HG03571 (cell line): Measurements from ENCODE around the gene ORM1.
"Not testable (repeated sequence)": the region's sequence is repeated elsewhere in the genome, so short reads cannot be mapped to it uniquely, and the experiment has no call there.

ENCODE experiments used
- ATAC-seq: cut with Tn5 transposase; IDR thresholded peaks from one replicate; pipeline ENCODE4 v1.9.1; 2021; ENCODE audit not compliant: unreplicated experiment

Gene ORM1

DNA sequence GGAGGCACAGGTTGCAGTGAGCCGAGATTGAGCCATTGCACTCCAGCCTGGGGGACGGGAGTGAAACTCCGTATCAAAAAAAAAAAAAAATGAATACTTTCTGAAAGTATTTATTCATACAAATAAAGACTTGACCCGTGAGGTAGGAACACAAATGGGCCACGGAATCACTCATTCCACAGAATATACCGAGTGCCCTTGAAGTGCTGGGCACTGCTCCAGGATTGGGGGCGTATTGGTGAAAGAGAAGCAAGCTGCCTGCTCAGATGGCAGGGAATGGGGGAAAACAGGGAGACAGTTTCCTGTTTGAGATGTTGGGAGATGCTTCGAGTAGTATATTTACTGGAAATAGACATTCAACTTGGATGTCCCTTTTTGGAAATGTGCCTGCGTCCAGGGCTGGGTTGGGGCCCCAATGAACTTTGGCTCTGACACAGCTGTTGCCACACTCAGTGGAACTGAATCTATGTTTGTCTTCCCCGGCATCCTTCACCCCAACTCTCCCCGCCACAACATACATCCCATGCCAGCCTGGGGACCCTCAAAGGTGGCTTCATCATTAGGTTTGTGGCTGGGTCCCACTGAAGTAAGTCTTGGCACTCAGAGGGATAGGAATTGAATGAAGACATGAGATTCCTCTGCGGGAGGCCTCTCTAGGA lies 609 bp upstream of the ORM1 start:
- ATAC-seq = not testable (repeated sequence)

DNA sequence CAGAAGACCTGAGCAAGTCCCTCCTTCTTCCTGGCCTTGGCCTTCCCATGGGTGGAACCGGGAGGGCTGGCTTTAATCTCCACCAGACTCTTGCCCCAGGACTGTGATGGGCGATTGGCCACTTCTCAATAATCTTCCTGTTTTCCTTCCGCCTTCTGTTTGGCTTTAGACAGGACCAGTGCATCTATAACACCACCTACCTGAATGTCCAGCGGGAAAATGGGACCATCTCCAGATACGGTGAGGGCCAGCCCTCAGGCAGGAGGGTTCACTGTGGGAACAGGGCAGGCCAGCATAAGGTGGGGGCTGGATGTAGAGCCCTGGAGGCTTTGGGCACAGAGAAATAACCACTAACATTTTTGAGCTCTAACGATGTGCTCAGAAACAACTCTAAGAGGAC lies 951 bp downstream of the ORM1 start:
- not testable (repeated sequence) for ATAC-seq

DNA sequence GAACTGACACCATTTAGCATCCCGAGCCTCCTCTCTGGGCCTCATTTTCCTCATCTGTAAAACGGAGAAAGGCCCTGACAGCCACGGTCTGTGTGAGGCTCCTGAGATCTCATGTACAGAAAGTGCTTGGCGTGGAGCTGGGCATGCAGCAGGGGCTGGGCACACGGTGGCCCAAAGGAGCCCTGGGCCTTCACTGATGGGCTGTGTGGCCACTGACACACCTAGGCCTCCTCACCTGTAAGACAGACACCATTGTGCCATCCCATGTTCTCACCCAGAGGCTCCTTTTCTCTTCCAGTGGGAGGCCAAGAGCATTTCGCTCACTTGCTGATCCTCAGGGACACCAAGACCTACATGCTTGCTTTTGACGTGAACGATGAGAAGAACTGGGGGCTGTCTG lies 1.6 kb downstream of the ORM1 start:
- ATAC-seq = no peak

DNA sequence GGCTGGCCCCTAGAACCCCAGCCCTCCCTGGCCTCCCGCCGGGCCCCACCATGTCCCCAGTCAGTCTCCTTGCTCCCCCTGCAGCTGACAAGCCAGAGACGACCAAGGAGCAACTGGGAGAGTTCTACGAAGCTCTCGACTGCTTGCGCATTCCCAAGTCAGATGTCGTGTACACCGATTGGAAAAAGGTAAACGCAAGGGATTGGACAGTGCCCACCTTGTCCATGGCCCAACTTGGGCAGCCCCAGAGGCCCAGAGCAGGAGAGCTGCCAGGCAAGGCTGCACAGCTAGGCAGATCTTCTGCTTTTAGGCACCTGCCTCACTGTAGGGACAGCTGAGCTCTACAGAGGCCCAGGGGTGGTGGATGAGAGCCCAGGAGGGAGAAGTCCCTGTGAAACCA lies 2.1 kb downstream of the ORM1 start:
- not testable (repeated sequence) for ATAC-seq

DNA sequence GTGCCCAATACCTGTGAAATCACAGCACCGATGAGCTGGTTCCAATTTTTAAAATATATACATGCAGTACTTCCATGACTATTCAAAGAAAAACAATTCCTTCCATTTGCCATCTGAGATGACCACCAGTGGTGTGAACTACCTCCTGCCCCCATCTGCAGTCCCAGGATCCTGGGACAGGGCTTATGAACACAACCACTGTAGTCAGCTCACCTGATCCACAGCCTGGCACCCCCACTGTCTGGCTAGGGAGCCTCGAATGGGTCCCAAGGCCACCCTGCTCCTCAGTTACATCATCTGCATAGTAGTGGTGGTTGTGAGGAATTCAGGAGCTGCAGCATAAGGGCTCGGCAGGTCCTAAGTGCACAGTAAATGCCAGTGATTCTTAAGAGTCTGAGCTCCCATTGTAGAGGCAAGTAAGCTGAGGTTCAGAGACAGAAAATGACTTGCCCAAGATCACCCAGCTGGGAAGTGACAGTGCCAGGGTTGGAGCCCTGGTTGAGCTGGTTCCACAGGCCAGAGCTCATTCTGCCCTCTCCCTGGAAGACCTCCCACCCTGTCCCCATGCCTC lies 2.9 kb downstream of the ORM1 start:
- ATAC-seq = not testable (repeated sequence)

DNA sequence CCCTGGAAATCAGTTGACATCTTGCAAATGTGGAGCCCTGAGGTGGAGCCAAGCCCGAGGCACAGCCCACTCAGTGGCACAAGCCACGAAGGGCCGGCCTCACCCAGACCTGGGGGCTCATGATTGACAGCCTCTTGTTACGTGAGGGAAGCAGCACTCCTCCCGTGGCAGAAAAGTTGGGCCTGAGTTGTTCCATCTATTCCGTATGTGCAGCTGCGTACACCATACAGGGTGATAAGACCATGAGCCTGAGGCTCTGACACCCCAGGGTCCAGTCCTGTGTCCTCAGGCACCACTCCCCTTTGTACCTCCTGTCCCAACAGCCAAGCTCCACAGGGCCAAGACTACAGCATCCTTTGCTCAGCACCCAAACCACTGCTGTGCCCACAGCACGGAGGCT lies 4.9 kb downstream of the ORM1 start:
- ATAC-seq = no peak

DNA sequence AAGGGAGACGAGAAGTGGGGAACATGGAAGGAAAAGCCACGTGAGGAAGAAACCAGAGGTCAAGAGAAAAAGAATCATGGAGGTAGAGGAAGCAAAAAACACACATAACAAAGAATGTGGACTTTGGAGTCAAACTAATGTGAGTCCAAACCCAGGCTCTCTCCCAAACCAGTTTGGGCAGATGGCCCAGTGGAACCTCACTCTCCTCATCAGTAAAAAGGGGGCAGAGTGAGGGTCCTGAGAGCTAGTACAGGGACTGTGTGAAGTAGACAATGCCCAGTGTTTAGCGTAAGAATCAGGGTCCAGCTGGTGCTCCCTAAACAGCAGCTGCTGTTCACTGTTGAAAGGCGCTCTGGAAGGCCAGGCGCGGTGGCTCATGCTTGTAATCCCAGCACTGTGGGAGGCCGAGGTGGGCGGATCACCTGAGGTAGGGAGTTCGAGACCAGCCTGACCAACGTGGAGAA lies 5.5 kb downstream of the ORM1 start:
- ATAC-seq = not testable (repeated sequence)

DNA sequence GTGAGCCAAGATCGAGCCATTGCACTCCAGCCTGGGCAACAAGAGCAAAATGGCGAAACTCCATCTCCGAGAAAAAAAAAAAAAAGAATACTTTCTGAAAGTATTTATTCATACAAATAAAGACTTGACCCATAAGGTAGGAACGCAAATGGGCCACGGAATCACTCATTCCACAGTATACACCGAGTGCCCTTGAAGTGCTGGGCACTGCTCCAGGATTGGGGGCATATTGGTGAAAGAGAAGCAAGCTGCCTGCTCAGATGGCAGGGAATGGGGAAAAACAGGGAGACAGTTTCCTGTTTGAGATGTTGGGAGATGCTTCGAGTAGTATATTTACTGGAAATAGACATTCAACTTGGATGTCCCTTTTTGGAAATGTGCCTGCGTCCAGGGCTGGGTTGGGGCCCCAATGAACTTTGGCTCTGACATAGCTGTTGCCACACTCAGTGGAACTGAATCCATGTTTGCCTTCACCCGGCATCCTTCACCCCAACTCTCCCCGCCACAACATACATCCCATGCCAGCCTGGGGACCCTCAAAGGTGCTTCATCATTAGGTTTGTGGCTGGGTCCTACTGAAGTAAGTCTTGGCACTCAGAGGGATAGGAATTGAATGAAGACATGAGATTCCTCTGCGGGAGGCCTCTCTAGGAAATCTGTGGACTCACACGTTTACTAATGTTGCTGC lies 6.2 kb downstream of the ORM1 start:
- ATAC-seq = not testable (repeated sequence)

DNA sequence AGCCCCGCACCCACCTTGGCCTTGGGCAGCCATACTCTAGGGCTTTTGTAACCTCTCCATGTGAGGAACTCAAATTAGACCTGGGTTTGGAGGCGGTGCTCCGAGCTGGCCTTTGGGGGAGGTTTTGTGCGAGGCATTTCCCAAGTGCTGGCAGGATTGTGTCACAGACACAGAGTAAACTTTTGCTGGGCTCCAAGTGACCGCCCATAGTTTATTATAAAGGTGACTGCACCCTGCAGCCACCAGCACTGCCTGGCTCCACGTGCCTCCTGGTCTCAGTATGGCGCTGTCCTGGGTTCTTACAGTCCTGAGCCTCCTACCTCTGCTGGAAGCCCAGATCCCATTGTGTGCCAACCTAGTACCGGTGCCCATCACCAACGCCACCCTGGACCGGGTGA lies 6.7 kb downstream of the ORM1 start, which contains the start of gene ORM2:
TSS of gene ORM2 (plus strand) at position 245 of the 398 bp plus-strand sequence. CDS start at position 281, 36 bp downstream.
- ATAC-seq = not testable (repeated sequence)

DNA sequence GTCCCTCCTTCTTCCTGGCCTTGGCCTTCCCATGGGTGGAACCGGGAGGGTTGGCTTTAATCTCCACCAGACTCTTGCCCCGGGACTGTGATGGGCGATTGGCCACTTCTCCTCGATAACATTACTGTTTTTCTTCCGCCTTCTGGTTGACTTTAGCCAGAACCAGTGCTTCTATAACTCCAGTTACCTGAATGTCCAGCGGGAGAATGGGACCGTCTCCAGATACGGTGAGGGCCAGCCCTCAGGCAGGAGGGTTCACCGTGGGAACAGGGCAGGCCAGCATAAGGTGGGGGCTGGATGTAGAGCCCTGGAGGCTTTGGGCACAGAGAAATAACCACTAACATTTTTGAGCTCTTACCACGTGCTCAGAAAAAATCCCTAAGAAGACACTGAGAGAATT lies 7.7 kb downstream of the ORM1 start:
- ATAC-seq = no peak

DNA sequence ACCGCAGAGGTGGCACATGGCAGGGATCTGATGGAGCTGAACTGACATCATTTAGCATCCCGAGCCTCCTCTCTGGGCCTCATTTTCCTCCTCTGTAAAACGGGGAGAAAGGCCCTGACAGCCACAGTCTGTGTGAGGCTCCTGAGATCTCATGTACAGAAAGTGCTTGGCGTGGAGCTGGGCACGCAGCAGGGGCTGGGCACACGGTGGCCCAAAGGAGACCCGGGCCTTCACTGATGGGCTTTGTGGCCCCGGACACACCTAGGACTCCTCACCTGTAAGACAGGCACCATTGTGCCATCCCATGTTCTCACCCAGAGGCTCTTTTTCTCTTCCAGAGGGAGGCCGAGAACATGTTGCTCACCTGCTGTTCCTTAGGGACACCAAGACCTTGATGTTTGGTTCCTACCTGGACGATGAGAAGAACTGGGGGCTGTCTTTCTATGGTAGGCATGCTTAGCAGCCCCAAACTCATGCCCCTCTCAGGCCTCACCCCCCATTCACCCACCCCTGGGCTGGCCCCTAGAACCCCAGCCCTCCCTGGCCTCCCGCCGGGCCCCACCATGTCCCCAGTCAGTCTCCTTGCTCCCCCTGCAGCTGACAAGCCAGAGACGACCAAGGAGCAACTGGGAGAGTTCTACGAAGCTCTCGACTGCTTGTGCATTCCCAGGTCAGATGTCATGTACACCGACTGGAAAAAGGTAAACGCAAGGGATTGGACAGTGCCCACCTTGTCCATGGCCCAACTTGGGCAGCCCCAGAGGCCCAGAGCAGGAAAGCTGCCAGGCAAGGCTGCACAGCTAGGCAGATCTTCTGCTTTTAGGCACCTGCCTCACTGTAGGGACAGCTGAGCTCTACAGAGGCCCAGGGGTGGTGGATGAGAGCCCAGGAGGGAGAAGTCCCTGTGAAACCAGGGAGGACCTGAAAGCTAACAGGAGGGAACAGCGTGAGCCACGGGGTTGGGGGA lies 8.6 kb downstream of the ORM1 start:
- not testable (repeated sequence) for ATAC-seq

DNA sequence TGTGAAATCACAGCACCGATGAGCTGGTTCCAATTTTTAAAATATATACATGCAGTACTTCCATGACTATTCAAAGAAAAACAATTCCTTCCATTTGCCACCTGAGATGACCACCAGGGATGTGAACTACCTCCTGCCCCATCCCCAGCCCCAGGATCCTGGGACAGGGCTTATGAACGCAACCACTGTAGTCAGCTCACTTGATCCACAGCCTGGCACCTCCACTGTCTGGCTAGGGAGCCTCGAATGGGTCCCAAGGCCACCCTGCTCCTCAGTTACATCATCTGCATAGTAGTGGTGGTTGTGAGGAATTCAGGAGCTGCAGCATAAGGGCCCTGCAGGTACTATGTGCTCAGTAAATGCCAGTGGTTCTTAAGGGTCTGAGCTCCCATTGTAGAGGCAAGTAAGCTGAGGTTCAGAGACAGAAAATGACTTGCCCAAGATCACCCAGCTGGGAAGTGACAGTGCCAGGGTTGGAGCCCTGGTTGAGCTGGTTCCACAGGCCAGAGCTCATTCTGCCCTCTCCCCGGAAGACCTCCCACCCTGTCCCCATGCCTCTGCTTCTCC lies 9.7 kb downstream of the ORM1 start:
- ATAC-seq = not testable (repeated sequence)

DNA sequence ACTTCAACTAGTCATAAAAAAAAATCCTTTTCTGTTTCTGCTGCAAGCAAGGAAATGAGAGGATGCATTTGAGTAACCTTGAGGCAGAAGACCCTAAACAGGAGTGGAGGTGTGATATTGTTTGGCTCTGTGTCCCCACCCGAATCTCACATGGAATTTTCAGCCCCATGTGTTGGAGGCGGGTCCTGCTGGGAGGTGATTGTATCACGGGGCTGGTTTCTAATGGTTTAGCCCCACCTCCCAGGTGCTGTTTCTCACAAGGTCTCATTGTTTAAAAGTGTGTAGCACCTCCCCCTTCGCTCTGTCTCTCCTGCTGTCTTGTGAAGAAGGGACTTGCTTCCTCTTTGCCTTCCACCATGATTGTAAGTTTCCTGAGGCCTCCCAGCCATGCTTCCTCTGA lies 10.8 kb downstream of the ORM1 start:
- ATAC-seq = not testable (repeated sequence)

DNA sequence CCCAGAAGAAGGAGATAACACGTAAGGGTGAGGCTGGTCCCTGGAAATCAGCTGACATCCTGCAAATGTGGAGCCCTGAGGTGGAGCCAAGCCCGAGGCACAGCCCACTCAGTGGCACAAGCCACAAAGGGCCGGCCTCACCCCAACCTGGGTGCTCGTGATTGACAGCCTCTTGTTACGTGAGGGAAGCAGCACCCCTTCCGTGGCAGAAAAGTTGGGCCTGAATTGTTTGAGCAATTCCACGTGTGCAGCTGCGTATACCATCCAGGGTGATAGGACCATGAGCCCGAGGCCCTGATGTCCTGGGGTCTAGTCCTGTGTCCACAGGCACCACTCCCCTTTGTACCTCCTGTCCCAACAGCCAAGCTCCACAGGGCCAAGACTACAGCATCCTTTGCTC lies 11.6 kb downstream of the ORM1 start:
- ATAC-seq = no peak

DNA sequence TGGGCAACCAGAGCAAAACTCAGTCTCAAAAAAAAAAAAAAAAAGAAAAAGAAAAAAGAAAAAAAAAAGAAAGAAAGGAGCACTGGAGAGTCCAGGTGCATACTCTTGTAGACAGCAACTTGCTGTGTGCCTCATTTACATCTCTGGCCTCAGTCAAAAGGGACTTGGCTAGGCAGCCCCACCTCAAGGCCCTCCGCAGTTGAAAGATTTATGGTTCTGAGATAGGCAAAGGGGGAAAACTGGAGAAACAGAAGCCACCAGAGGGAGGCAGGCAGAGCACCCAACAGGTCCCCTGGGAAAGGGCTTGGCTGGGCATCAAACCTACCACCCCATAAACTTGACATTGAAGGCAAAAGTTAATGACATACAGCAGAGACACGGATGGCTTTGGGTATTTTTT lies 12.8 kb downstream of the ORM1 start:
- ATAC-seq = no peak

DNA sequence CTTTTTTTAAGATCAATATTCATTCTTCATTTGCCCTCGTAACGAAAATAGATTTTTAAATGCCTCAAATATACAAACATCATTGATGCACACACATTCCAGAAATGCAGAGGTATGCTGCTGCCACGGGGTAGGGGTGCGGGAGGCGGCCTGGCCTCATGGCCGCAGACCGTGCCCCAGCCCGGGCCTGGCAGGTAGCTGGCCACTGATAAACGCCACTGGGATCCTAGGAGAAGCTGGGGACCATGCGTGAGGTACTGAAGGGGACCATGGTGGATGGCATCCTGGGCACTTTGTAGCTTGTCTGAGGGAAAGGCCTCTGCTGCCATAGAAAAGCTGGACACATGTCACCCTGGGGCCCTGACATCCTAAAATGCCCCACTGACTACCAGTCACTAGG lies 13.3 kb downstream of the ORM1 start:
- no peak for ATAC-seq

DNA sequence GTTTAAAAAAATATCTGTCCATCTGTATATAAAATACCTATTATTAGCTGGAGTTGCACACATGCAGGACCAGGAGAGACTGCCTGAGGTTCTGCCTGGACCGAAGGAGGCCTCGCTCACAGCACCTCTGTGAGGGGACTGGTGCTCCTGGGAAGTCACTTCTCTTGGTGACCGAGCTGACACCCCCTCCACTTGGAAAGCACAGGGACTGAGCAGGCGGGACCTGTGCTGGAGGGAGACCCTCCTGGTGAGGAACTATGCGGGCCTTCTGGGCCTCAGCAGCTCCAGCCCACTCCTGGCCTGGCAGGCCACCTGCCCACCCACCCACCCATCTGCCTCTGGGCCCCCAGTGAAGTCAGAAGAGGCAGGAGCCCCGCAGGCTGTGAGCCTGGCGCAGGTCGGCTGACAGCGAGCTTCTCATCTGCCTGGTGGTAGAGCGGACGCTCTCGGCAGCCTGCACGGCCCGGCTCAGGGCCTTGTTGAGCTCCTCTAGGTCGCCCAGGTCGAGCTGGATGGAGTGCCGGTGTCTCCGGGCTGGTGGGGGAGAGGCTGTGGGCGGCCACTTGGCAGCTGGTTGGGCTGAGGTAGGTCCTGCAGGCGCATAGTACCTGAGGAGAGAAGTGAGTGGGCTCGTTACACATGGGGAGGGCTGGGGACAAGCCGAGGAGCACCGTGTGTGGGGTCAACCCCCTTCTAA lies 13.9 kb downstream of the ORM1 start:
- ATAC-seq = no peak

DNA sequence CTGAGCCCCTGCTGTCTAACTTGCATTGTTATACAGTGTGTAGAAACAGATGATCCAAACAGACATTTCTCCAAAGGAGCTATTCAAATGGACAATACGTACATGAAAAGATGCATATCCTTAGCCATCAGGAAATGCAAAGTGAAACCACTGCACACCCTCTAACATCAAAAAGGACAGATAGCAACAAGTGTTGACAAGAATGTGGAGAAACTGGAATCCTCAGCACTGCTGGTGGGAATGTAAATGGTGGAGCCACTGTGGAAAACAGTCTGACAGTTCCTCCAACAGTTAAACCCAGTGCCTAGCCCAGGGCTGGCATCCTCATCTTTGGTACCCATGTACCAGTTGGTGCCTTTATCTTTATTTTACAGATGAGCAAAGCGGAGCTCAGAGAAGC lies 15.3 kb downstream of the ORM1 start:
- ATAC-seq = no peak

DNA sequence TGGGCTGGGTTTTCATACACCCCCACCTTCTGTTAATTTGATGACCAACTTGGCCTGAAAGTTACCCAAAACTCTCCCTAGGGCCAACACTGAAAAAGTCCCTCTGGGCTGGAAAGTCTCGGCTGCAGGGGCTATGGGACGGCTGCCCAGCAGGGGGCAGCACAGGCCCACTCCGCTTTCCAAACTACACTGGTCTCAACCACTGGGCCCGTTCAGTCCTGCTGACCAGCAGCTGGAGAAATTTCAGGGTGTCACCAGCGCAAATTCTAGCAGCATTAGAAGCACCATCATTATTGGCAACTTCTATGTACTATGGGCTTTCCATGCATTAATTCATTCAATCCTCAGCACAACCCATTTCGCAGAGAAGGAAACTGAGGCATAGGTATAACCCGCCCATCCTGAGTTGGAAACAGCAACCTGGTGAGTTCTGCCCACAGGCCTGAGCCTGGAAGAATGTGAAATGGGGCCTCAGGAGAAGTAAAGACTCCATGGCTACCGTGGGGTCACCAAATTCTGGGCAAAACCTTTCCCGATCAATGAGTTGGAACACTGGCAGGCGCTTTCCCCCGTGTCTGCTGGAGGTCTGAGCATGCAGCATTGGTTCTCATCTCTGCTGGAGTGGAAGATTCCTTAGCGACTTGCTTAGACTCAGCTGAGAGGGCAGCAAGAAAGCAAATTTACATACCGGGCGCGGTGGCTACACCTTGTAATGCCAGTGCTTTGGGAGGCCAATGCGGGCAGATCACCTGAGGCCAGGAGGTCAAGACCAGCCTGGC lies 16.4 kb downstream of the ORM1 start:
- ATAC-seq = no peak
